Activated CD8-positive, alpha-beta T cell treated with anti-CD3 and anti-CD28 coated beads for 36 hours (primary cell): Measurements from ENCODE around the gene DUSP12. TPM values are rescaled to one million over a fixed set of nuclear protein-coding genes. Genes with fewer than 3 reads are reported as not detected.

Experiments
- ATAC-seq: fragments of 200-7000 bp; cut with Tn5 transposase; one replicate; pipeline ENCODE4 v1.10.0; 2021; ENCODE audit warnings: mild to moderate bottlenecking, moderate library complexity
- CTCF ChIA-PET: fragments of 350-600 bp; sonication (Branson Sonifier 250); formaldehyde crosslinking; loops from one replicate; lab custom pipeline; 2021; ENCODE audit warnings: antibody characterized with exemption; lab: Charles Lee
- POLR2A ChIA-PET: fragments of 350-600 bp; sonication (Branson Sonifier 250); formaldehyde crosslinking; loops from one replicate; lab custom pipeline; 2021; ENCODE audit warnings: antibody characterized with exemption; lab: Charles Lee
- DNase-seq: peaks from one replicate; pipeline ENCODE4 v3.0.0-alpha.2; 2020
- H3K27ac Mint-ChIP-seq: one replicate; pipeline ENCODE4 v1.8.0; 2021; ENCODE audit warnings: mild to moderate bottlenecking, mixed read lengths
- H3K27me3 Mint-ChIP-seq: one replicate; pipeline ENCODE4 v1.8.0; 2021; ENCODE audit warnings: mixed read lengths
- H3K36me3 Mint-ChIP-seq: one replicate; pipeline ENCODE4 v1.8.0; 2021; ENCODE audit warnings: low read depth, mixed read lengths
- H3K4me1 Mint-ChIP-seq: one replicate; pipeline ENCODE4 v1.8.0; 2021; ENCODE audit warnings: low read depth, mixed read lengths
- H3K4me3 Mint-ChIP-seq: one replicate; pipeline ENCODE4 v1.8.0; 2021; ENCODE audit warnings: mild to moderate bottlenecking, moderate library complexity, mixed read lengths
- H3K9me3 Mint-ChIP-seq: one replicate; pipeline ENCODE4 v1.8.0; 2021; ENCODE audit warnings: mixed read lengths
- intact Hi-C: fragments of 100-400 bp; cut with micrococcal nuclease; formaldehyde crosslinking; loops from one replicate; pipeline ENCODE4 v1.10.0; 2022
- total RNA-seq, 2 experiments: library from RNA; stranded (reverse); gene quantifications; one replicate each; pipeline ENCODE4 v1.2.3, GENCODE V29; 2021
- TF ChIP-seq, protein P1 (sequence below): fragments of 200-600 bp; IDR thresholded peaks from one replicate; pipeline ENCODE4 v1.8.0; 2022; ENCODE audit warnings: antibody characterized with exemption, mild to moderate bottlenecking

Gene DUSP12
- total RNA-seq, 2 experiments from 2014 or later, result 25.3 to 25.4 TPM

DNA sequence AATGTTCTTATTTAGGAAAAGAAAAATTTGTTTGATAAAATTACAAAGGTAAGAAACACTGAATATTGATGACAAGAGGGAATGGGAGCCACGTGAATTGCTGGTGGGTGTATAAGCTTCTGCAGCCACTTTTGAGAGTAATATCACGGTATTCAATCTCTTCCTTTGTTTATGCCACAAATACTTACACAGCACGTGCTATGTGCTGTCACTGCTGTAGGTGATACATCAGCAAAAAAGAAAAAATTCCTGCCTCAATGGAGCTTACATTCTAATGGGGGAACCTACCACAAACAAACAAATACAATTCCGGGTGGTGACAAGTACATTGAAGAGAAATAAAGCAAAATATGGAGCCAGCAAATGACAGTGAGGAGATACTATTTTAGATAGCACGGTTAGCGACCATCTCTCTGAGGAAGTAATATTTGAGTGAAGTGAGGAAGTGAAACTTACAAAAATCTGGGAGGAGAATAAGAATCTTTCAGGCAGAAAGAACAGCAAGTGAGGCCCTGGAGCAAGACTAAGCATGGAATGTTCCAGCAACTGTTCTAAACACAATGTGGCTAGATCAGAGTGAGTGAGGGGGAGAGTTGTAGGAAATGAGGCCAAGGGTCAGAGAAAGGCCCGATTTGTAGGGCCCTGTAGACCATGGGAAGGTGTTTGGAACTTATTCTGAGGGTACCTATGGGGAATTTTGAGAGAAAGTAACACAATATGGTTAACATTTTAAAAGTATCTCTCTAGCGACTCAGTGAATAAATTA lies 30.8 kb upstream of the DUSP12 start:
- H3K27ac Mint-ChIP-seq, result no peak overlapping the region
- ChIA-PET POLR2A (no interaction called here), CTCF (no interaction called here)
- DNase-seq, result no peak
- H3K27me3 Mint-ChIP-seq, result peaks cover 12% of the 10 kb centered on the region
- no peak for ATAC-seq
- intact Hi-C loops, result no loop called here
- TF ChIP-seq, protein P1, sequence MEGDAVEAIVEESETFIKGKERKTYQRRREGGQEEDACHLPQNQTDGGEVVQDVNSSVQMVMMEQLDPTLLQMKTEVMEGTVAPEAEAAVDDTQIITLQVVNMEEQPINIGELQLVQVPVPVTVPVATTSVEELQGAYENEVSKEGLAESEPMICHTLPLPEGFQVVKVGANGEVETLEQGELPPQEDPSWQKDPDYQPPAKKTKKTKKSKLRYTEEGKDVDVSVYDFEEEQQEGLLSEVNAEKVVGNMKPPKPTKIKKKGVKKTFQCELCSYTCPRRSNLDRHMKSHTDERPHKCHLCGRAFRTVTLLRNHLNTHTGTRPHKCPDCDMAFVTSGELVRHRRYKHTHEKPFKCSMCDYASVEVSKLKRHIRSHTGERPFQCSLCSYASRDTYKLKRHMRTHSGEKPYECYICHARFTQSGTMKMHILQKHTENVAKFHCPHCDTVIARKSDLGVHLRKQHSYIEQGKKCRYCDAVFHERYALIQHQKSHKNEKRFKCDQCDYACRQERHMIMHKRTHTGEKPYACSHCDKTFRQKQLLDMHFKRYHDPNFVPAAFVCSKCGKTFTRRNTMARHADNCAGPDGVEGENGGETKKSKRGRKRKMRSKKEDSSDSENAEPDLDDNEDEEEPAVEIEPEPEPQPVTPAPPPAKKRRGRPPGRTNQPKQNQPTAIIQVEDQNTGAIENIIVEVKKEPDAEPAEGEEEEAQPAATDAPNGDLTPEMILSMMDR, result no peak
- no peaks in the 10 kb centered on the region for H3K9me3 Mint-ChIP-seq
- no peak overlapping the region for H3K4me3 Mint-ChIP-seq
- H3K4me1 Mint-ChIP-seq, result peaks cover 17% of the 10 kb centered on the region
- no peaks in the 10 kb centered on the region for H3K36me3 Mint-ChIP-seq

DNA sequence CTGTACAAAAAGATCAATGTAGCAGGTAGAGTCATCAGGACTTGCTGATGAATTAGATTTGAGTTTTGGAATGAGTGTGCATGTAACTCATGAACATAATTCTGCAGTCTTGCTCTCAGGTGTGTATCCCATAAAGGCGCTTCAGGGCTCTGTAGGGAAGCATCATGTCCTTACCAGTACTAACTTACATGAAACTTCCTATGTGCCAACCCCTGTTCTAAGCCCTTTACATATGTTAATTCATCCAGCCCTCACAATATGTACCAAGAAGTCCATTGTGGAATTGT lies 30.3 kb upstream of the DUSP12 start:
- no peaks in the 10 kb centered on the region for H3K36me3 Mint-ChIP-seq
- H3K27ac Mint-ChIP-seq, result no peak overlapping the region
- ATAC-seq, result no peak
- H3K27me3 Mint-ChIP-seq, result peaks cover 12% of the 10 kb centered on the region
- ChIA-PET POLR2A (no interaction called here), CTCF (no interaction called here)
- no peak overlapping the region for H3K4me3 Mint-ChIP-seq
- H3K4me1 Mint-ChIP-seq, result peaks cover 17% of the 10 kb centered on the region
- TF ChIP-seq, protein P1, result no peak
- DNase-seq, result no peak
- no peaks in the 10 kb centered on the region for H3K9me3 Mint-ChIP-seq
- intact Hi-C loops, result no loop called here

DNA sequence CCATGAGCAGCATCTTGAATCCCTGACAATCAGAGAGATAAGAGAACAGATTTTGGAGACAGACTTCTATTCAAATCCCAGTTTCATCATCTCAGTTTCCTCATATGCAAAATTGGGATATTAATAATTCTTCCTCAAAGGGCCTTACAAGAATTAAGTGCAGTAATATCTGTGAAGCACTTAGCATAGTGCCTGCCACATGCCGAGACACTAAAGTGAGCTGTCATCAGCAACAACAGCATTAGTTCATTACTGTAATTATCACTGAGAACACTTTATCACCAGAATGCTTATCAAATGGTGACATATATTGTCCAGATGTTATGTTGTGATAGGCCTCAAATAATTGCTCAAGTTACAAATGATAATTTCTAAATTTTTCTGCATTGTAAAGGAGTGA lies 29.2 kb upstream of the DUSP12 start:
- no peak overlapping the region for H3K4me3 Mint-ChIP-seq
- intact Hi-C loops, result no loop called here
- POLR2A ChIA-PET, result no interaction called here
- H3K27me3 Mint-ChIP-seq, result peaks cover 17% of the 10 kb centered on the region
- no peaks in the 10 kb centered on the region for H3K9me3 Mint-ChIP-seq
- H3K36me3 Mint-ChIP-seq, result no peaks in the 10 kb centered on the region
- peaks cover 17% of the 10 kb centered on the region for H3K4me1 Mint-ChIP-seq
- CTCF ChIA-PET, result interaction anchor here (1.1 kb wide), 1 partner anchor 20 kb away, joined by 4 read pairs; no protein-coding TSS in a partner anchor
- H3K27ac Mint-ChIP-seq, result no peak overlapping the region
- no peak for ATAC-seq
- TF ChIP-seq, protein P1, result no peak
- no peak for DNase-seq

DNA sequence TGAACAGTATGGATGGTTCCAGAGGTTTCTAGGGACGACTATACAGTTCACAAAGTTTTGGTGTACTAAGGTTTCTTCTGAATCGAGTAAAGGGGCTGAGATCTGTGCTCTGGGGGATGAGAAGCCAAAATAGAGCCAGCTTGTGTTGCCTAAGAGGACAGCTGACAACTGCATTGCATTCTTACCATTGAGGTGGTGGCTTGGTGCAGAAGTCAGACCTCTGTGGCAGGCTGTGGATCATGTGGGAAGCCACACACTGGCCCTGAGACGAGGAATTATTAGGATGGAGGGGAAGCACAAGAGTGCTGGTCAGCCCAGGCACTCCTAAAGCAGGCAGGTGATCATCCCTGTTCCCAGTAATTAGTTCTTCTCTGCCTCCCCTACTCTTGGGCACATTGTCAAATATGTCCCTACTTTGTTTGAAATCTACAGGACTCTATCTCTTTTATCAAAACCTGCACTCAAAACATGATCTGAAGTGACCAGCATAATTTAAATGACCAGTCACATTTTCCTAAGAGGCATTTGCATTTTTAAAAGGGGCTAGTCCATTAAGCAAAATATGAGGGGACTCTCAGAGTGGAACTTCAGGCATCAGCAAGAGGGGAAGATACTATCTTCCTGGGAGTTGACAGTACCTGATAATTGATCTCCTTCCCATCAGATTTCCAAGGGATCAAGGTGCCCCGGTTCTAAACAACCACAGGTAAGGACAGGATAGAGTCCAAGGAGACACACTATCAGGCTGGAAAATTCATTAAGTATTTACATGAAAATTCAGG lies 28.4 kb upstream of the DUSP12 start, which contains the start of gene FCRLB:
Gene FCRLB (plus strand): TSS at position 589 of the 782 bp plus-strand sequence. CDS start 1,129 bp downstream, outside the sequence.
- TF ChIP-seq, protein P1, result no peak
- H3K36me3 Mint-ChIP-seq, result no peaks in the 10 kb centered on the region
- no peaks in the 10 kb centered on the region for H3K9me3 Mint-ChIP-seq
- intact Hi-C loops, result no loop called here
- H3K4me3 Mint-ChIP-seq, result no peak within 1 kb of the TSS
- DNase-seq (no peak), ATAC-seq (no peak)
- ChIA-PET POLR2A (no interaction called here), CTCF (interaction anchor here (1.1 to 1.2 kb wide), 2 partner anchors 19 to 21 kb away, joined by 3 to 4 read pairs; no protein-coding TSS in a partner anchor)
- H3K27ac Mint-ChIP-seq, result no peak within 1 kb of the TSS
- peaks cover 21% of the 10 kb centered on the region for H3K4me1 Mint-ChIP-seq
- peaks cover 17% of the 10 kb centered on the region for H3K27me3 Mint-ChIP-seq
